GM19043 (cell line): Measurements from ENCODE around the gene TRAF3.

Experiments
- ATAC-seq: cut with Tn5 transposase; IDR thresholded peaks from one replicate; pipeline ENCODE4 v1.9.1; 2021; ENCODE audit warnings: low read depth; ENCODE audit not compliant: unreplicated experiment

The TRAF3 gene

DNA sequence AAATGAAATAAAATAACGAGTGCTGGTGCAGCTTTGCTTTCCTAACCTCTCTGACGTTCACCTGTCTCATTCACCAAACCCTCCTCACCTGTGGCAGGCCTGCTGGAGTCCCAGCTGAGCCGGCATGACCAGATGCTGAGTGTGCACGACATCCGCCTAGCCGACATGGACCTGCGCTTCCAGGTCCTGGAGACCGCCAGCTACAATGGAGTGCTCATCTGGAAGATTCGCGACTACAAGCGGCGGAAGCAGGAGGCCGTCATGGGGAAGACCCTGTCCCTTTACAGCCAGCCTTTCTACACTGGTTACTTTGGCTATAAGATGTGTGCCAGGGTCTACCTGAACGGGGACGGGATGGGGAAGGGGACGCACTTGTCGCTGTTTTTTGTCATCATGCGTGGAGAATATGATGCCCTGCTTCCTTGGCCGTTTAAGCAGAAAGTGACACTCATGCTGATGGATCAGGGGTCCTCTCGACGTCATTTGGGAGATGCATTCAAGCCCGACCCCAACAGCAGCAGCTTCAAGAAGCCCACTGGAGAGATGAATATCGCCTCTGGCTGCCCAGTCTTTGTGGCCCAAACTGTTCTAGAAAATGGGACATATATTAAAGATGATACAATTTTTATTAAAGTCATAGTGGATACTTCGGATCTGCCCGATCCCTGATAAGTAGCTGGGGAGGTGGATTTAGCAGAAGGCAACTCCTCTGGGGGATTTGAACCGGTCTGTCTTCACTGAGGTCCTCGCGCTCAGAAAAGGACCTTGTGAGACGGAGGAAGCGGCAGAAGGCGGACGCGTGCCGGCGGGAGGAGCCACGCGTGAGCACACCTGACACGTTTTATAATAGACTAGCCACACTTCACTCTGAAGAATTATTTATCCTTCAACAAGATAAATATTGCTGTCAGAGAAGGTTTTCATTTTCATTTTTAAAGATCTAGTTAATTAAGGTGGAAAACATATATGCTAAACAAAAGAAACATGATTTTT is 128.2 kb downstream of the TRAF3 start:
- ATAC-seq = no peak

DNA sequence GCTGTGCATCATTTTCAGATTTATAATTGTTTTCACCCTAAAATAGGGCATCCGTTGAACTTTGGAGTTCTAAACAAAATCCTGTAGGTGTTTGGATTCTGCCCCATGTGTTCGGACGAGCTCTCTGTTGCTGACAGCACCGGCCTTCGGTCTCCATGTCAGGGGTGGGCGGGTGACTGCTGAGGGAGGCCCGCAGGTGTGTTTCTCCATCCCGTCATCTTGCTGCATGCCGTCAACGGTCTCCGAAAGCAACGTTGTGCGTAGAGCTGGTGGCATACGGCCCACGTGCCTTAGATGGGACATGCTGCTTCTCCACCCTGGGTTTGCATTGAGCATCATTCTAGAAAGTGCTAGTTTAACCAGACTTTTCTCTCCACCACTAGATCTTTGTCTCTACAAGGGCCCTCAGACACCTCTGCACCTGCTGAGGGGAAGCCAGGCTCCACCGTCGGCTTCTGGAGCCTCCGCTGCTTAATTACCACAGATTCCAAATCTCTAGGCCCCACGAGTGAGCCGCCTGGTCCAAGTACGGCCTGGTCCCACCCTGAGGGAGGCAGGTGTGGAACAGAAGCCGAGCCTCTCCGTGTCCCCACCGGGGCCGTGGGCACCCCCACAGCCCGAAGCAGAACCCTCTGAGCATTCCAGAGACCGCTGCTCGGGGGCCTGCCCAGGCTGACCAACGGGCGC is 129.5 kb downstream of the TRAF3 start:
- ATAC-seq = no peak

- no peak for ATAC-seq
Observed at GRCh38 chr14:102907303-102907844, 130.1 kb downstream of the TRAF3 start.

- ATAC-seq = no peak
Observed at GRCh38 chr14:102907980-102908730, 130.9 kb downstream of the TRAF3 start.

GRCh38 chr14:102908766-102909455 is 131.7 kb downstream of the TRAF3 start:
- no peak for ATAC-seq

GRCh38 chr14:102909462-102909861 is 132.2 kb downstream of the TRAF3 start:
- ATAC-seq = no peak

- no peak for ATAC-seq
Observed at GRCh38 chr14:102909911-102910310, 132.7 kb downstream of the TRAF3 start.

DNA sequence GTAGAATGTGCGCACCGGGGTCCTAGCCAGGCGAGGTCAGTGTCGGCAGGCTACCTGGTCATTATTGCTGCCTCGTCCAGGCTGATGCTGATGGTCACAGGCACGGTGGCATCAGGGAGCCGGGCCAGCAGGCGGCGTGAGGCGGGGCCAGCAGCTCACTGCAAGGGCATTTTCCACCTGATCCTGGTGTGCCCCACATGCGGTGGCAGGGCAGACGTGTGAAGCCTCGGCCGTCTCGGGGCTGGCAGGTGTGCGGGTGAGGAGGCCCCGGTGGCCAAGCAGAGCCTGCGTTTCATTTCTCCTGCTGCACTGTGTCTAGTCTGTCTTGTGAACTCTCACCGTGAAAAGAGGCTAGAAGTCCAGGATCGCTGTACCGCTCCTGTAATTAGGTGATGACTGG is 133.2 kb downstream of the TRAF3 start:
- ATAC-seq = no peak

- ATAC-seq = no peak
Observed at GRCh38 chr14:102911541-102911951, 134.3 kb downstream of the TRAF3 start.

DNA sequence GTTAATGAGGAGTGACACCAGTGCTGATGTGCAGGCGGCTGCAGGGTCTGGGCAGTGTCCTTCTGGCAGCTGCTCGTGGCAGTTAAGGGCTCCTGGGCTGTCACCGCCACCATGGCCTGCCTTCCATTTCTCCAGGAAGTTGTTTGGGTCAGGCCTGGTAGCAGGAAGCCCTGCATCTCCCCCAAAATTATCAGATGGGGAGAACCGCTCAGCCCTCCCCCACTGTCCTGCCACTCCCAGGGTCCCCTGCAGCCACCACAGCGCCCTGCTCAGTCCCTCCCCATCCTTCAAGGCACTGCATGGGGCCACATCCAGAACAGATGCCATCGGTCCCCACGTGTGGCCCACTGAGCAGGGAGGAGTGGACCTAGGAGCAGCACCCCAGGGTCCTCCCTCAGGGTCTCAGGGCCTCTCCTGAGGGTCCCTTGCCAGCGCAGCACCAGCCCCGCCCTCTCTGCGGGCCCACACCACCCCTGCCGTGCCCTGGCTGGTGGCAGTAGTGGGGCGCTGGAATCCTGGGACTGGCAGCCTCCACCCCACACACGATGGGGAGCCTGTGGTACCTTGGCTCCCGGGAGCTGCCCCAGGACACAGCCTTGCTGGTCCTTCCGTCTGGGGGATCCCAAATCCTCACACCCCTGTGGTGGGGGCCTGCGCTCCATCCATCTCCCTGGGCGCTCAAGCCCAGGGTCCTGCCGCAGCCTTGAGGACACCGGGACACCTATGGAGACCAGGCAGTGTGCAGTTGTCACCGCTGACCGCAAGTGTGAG is 134.9 kb downstream of the TRAF3 start:
- no peak for ATAC-seq

DNA sequence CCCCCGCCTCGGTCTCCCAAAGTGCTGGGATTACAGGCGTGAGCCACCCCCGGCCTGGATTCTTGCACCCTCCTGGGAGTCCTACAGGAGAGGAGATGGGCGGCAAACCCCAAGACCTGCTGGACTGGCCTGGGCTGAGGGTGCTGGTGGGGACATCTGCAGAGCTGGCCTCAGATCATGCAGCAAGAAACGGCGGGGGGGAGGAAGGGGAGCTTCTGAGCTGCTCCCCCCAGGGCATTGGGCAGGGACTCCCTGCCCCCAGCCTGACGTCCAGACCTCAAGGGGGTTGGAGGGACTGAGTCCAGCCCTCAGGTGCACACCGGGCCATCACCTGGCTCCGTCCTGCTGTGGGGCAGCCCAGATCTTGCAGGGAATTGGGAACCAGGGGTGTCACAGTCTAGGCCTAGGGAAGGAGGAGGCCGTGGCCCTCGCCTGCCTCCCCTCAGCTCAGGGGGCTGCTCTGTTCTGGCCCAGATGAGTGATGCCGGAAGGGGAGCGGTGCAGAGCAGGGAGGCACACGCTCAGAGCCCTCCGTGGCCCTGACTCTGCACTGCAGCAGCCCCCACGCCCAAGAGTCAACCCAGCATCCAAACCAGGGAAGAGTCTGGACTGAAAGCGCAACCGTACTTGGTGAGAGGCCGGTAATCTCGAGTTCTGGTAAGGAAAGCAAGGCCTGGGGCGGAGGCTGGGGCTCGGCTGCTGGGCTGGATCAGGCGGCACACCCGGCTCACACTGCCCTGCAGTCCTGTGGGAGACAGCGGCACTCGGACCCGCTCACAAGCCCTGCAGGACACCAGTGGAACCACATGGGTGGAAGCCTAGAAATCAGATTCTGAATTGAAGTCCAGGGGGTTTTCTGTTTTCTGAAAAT is 136.3 kb downstream of the TRAF3 start:
- no peak for ATAC-seq

GRCh38 chr14:102914474-102915291 is 137.4 kb downstream of the TRAF3 start:
- no peak for ATAC-seq

GRCh38 chr14:102915292-102916110 is 138.3 kb downstream of the TRAF3 start:
- no peak for ATAC-seq

DNA sequence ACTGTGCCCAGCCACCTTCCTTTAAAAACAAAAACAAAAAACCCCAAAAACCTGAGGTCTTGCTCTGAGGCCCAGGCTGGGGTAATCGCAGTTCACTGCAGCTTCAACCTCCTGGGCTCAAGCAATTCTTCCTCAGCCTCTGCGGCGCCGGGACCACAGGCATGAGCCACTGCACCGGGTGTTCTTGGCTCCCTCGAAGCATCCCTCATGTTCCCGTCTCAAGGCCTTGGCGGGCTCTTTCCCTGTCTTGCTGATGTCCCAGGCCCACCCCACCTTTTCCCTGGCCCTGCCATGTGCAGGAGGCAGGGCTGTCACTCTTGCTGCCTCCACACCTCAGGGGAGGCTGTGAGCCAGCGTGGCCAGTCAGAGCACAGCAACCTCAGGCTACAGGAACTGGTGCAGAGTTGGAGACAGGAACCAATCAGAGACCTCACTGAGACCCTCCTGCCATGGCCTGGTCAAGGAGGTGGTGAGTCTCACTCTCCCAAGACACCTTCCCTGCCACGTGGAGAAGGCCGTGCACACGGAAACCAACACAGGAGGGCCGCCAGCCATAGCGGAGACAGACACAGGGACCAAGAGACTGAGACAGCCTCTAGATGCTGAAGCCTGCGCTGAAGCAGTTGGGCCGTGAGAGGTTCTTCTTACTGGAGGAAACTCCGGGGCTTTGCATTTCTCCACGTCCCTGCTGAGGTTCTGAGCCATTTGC is 139.3 kb downstream of the TRAF3 start:
- no peak for ATAC-seq

GRCh38 chr14:102917056-102917385 is 139.8 kb downstream of the TRAF3 start:
- no peak for ATAC-seq

GRCh38 chr14:102917469-102918211 is 140.4 kb downstream of the TRAF3 start:
- no peak for ATAC-seq
